Measurements from ENCODE around the gene TENM4. TPM values are rescaled to one million over a fixed set of nuclear protein-coding genes. Genes with fewer than 3 reads are reported as not detected.

The TENM4 gene
- polyA plus RNA-seq, 12 donors: 6.1 to 12.6 (median 7.8) TPM; not detected in 1

DNA sequence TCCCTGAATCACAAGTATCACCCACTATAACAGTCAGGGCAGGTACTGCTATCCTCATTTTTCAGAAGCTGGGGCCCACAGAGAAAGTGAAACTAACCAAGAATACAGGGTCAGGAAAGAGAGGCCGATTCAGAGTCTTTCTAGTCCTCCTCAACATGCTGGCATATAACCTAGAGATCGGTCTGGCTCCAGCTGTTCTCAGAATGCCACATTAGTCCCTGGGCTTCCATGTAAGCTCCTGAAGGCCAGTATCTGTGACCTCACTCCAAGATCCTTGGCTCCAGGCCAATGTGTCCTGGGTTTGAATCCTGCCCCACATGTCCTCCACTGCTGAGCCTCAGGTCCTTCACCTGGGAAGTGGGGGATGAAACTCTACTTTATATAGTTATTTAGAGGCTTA lies 50.4 kb downstream of the TENM4 start:
- no peak for DNase-seq

DNA sequence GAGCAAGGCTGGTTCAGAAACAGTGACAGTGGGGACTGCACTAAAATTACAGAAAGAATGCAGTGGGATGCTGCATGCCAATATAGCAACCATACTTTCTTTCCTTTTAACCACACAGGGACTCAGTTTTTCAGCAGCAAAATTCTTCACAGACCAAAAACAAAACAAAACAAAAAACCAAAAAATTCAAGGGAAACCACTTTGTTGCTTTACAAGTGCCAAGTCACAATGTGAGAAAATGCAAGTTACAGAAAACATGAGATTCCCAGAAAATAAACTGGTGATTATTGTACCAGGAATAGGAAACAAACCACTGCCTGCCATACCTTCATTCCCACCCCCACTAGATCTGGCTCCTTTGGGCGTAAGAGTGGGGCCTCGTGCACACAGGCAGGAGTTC lies 52.6 kb downstream of the TENM4 start:
- no peak for DNase-seq

DNA sequence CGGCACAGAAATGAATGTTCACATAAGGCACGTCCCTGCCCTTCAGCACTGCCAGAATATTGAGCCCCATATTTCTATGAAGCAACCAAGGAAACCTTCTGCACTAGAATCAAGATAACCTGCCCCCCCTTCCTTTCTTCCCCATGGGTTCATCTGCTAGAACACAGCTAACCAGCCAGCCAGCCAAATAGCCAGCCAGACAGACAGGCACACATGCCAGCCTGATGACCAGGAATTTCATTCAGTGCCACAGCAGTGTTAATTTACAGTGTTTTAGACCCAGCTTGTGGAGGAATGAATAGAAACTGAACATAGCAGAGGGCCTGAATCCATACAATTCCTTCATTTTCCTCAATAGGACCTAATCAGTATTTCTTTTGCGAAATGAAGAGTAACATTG lies 57.0 kb downstream of the TENM4 start:
- DNase-seq: no peak

DNA sequence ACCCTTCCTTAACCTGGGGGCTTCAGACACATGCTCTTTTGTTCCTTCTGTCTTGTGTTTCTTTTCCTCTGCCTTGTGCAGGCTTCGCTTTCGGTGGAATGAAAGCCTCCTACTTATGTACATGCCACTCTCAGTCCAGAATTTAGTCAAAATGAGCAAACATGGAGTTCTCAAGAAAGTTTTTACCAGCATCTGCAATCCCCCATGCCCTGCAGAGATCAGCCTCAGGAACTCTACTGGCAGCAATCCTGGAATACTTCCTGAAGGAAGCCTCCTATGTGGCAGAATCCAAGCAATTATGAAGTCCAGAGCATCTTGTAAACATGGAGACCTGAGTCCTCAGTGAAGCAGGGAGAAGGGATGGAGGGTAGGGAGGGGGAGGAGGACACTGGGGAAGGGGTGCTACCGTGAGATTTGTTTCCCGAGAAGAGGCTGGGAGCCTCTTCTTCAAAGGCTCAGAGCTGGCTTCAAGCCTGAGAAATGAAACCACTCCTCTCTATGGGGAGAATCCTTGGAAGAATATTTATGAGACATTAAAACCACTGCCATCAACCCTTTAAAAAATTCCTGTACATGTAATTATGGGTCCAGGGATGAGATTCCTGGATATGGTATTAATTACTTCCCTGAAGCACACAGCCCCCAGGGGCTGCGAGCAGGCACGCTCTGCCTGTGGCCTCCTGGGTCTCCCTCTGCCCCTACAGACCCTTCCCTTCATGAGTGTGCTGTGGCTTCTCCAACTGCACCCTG lies 58.4 kb downstream of the TENM4 start:
- no peak for DNase-seq

DNA sequence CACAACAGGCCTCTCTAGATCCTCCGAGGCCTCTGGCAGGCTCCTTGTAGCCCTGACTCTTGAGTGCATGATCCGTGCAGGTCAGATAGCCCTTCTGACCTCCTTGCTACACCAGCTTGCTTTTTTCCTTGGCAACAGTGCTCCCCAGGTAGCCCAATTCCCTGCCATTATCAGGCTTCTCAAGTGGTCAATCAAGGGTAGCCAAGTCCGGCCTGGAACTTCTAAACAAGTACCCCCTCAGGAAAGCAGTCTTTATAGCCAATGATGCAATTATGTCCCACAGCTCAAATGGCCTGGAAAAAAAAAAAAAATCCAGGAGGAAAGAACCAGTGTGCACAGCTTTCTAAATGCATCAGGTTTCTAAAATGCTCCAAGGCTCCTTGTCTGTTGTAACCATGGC lies 59.8 kb downstream of the TENM4 start:
- no peak for DNase-seq

DNA sequence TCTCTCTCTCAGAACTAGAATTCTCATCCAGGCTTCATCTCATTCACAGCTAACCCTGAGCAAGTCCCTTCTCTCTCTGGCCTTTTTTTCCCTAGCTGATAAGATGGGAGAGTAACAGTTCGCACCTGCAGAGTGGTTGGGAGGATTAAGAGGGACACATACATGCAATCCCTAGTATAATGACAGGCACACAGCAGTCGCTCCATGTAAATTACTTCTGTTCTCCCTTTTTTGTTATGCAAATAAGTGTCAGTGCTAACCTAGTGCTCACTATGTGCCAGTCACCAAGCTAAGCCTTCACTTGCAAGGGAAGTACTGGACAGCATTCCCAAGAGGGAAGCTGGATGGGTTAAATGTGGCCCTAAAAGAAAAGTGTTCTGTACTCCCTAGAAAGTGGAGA lies 63.4 kb downstream of the TENM4 start:
- no peak for DNase-seq

DNA sequence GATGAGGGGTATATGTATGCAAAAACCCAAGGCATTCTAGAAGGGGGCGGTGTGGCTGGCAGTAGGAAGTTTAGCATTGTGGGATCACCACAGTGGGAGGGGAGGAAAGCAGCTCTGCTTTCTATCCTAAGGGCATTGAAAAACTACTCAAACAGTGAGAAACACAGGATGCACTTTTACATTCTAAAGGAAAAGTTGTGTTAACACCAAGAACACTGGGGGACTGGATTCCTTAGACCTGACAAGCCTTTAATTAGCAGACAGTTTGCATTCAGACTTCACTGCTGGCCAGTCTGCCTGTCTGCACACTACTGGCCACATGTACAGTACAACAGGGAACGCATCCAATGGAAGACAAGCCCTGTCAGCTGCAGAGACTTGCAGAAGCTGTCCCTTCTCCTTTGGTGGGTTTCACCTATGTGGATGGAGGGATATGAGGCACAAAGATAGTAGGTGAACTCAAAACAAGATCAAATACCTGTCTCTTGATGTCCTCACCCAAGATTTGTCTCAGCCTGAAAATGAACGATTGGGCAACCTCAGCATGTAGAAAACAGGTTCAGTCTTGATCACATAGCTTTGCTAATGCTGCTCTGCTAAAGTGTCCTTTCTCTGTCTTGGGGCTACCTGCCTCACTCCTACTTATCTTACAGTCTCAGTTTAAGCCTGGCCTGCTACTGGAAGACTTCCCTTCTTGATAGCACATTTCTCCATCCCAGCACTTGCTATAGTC lies 64.8 kb downstream of the TENM4 start:
- no peak for DNase-seq

DNA sequence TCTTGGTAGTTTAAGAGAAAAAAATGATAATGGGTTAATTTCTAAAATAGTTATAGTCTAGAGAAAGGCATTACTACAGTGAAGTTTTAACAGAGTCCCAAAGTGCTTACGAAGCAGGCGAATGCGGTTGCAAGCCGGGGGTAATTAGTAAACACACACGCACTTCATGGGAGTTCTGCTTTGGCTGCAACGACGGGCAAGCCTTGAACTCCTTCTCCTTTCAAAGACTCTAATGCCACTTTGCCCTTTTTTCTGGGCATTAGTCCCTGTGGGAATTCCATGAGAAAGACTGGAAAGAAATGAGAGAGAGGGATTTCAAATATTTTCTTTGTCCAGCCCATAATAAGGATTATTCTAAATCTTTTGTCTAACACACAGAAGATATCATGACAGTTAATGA lies 66.1 kb downstream of the TENM4 start:
- no peak for DNase-seq

DNA sequence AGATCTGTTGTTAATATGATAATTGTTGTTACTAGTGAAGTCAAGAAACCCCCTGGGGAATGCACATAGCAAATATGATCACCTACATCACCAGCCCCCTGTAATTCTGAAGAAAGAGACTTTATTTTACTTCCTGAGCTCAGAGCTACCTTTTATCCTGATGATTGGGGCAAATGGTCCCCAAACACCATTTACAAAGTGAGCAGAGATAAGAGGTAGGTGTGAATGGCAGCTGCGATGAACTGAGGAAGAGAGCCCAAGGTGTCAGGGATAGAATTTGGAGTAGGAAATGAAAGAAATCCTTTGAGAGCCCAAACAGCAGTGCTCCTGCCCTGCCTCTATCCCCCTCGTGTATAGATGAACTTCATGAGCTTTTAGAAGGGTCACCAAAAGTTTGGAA lies 69.1 kb downstream of the TENM4 start:
- no peak for DNase-seq

DNA sequence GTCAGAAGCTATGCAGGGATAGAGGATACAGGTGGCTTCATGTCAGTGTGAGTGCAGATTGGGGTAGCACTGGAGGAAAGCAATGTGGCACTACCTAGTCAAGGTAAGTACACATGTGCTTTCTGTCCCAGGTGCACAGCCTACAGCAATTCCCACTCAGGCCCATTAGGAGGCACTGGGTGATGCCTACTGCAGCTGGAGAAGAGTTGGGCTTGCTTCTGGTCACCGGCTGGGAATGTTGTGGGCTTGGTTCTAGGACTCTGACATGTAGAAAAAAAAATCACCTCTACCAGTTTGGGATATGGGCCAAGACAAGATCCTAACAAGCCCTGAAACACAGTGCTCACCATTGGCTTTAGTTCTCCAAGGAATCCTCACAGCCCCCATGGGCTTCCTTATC lies 69.7 kb downstream of the TENM4 start:
- no peak for DNase-seq

DNA sequence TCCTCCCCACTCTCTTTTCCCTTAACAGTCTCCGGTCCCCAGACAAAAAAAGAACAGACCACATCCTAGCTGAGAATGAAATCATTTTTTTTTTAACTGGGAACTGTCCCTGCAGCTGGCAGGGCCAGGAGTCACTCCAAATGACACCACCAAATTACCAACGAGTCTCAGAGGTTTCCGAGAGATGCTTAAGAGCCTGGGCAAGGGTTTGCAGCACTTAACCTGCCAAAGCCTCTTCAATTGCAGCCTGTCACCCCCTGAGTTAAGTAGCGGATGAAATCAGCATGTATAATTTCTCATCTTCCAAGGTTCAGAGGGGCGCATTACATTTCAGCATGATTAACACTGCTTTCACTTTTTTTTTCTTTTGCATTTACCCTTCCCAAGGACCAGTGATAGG lies 71.8 kb downstream of the TENM4 start:
- no peak for DNase-seq

DNA sequence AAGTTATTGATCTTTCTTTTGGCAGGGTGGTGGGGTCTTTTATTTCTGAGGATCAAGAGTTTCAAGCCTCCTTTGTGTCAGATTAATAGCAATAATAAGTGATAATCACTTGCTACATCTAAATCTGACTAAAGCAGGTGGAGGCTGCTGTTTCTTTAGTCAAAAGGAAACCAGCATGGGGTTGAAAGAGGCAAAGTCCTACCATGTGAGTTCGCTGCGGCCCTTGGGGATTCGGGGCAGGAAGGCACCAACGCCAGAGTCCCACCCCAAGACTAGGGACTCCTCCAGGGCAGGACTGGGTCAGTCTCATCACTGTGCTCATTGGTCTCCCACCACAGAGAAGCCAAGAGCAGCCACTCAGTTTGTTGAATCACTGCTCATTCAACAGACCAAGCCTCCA lies 73.0 kb downstream of the TENM4 start:
- DNase-seq: no peak

DNA sequence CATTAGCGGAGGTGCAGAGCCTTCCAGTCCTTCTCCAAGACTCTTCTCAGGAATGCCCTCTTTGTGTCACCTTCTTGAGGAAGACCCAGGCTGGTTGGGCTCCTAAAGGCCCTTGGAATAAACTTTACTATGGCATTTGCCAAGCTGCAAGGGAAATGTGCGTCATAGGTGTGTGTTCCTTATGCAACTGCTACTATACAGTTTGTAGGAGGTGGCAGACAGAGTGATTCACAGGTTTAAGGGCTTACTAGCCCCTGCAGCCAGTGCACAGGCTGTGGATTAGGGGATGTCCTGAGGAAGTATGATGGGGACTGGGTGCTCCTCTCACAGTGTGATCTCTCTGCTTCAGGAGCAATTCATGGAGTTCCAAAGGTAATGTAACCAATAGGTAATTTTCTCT lies 74.6 kb downstream of the TENM4 start:
- no peak for DNase-seq

DNA sequence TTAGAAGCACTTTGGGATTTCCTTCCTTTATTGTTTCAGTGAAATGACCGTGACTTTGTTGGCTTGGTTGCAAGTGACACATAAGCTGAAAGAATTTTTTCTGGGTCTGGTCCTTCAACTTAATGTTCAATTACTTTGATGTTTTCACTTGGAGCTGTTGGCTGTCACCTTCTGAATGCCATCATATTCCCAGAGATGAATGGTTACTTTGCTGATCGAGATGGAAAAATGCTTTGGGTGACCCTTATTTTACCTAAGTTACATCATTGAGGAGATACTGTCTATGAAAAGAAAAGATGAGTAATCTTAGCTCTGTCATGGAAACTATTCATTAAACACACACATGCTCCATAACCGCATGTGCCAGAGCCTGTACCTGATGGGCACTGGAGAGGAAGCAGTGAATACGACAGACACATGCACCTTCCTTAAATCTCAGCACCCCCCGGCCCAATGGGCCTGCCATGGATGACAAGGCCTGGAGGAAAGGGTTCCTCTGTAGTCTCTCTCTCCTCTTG lies 76.9 kb downstream of the TENM4 start:
- DNase-seq: no peak

DNA sequence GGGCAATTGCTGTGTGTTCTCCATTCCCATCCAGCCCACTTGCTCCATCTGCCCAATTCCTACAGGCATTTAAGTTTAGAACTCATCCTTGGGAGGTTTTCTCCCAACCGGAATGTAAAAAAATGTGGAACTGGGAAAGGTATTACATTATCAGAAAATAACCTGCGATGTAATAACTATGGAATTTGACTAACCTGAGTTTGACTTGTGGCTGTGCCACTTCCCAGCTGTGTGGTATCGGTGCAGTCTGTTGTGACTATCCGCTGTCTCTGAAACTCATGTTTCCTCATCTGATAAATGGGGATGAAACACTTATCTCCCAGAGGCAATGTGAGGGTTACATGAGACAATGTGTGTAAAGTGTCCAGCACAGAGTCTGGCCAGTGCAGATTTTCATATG lies 77.6 kb downstream of the TENM4 start:
- no peak for DNase-seq

DNA sequence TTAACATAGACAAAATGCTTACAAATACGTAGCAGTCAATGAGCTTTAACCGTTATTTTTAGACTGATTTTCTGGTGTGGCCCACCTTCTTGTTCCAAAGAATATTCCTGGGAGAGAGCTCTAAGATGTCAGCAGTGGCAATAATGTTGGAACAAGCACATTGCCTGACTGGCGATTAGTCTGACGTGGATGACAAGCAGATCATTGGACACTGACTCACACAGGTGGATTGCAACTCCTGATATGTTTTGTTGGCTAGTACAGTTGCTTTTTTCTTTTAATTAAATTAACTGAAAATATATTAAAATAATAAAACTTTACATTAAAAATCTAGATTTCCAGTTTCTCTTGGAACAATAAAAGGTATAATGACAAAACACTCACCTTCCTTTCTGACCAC lies 78.0 kb downstream of the TENM4 start:
- no peak for DNase-seq

DNA sequence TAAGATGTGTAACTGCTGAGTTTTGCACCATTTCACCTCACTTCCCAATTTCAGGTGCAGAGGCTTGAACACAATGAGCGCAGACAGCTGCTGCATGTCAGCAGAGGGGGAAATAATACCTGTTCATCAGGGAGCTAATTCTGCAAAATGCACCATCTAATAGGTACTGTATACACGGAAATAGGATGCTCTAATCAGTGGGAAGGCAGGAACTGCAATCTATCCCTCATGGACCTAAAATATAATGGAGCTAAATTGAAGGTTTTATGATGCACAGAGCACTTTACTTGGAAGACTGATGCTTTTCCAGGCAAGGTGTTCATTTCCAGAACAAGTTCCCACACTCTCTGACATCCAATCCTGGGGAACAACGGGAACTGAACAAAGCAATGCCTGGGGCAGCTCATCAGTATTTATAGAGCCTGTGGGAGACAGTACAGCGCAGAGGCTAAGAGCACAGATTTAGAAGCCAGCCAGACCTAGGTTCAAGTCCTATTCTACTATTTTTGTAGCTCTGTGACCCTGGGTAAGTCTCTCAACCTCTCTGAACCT lies 78.5 kb downstream of the TENM4 start:
- no peak for DNase-seq

DNA sequence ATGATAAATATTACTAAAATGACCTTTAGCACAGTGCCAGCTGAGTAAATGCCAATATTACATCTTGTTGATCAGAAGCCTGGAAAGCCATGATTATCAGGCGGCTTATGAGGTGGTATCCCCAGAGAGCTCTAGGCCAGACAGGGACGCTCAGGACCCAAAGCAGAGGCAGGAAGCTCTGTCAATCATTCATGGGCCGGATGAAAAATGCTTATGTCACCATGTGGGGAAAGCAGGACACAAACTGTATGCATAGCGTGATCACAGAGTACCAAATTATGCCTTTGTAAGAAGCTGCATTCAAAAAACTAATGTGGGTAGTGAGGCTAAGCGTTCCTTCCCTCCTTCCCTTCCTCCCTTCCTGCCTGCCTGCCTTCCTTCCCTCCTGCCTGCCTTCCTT lies 82.6 kb downstream of the TENM4 start:
- no peak for DNase-seq

DNA sequence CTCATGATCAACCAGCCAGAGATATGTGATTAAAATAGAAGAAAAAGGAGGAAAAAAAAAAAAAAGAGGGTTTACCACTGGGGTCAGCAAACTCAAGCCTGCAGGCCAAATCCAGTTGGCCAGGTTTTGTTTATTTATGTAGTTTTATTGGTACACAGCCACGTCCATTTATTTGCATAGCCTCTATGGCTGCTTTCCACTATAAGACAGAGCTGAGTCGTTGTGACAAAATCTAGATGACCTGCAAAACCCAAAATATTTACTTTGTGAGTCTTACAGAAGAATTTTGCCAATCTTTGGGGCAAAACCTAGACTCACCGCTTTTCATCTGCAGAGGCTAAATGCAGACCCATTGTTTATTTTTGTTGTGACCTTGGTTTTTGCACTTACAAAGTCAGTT lies 87.1 kb downstream of the TENM4 start:
- DNase-seq: no peak

DNA sequence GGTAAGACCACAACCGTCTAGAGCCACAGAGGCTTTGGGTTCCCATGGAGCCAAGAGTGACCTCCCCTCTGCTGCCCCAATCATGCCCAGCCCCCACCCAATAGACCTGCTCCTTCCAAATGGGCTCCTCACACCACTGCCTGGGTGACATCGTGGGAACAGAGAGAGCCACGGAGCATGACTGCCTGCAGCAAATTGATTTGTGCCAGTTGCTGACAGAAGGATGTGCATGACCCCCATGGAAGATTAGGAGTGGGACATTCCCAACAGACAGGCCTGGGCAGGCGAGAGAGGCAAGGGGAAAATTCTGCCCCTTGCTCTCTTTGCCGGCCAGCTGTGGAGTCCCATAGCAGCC lies 88.5 kb downstream of the TENM4 start:
- no peak for DNase-seq

DNA sequence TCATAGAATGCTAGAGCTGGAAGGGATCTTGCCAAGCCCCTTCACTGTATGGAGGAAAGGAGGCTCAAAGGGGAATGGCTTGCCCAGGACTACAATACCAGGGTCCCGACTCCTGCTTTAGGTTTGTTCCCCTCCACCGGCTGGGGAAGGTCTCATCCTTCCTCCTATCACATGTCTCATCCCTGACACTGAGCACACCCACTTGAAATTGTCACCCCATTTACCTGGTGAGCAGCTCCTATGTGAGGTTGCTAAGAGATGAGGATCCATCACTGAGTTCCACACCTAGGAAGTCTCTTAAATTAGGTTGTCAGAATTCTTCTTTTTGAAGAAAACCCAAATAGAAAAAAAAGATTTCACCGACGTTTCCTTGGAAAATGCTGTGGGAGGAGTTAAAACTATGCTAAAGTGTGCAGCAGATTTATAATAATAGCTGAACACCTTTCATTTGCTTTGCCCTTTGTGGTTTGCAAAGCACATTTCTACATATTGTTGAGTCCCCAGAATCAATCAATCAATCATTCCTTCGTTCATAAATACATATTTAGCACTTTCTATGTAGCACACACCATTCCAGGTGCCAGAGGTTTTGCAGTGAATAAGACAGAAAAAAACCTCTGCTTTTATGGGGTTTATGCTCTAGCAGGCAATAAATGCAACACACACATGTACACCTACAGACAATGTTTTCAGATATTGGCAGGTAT lies 91.7 kb downstream of the TENM4 start:
- DNase-seq: no peak

DNA sequence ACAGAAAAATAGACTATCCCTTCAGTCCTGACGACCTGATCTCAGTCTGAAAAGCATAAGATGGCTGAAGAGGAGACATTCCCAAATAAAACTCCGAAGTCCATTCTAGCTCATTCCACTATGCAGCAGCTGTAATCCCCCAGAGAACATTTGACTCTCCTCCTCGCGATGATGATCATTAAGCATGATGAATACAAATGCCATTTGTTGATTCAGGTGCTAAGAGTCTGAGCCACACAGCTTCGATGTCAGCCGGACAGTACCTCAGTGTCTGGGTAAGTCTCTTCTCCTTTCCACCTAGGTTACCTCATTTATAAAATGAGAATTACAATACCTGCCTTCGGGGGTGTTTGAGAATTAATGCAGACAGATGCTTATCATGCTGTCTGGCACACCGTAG lies 94.8 kb downstream of the TENM4 start:
- no peak for DNase-seq
